H1 (cell line): ENCODE data around the gene BRCA2. TPM values are rescaled to one million over a fixed set of nuclear protein-coding genes. Genes with fewer than 3 reads are reported as not detected.
A peak's percentile ranks its signal among the peaks of the same experiment; 100 is the strongest.

Experiments
- CTCF ChIA-PET: fragments of 300-600 bp; sonication (Branson Sonifier 250); formaldehyde crosslinking; loops from one replicate; lab custom pipeline; 2021; ENCODE audit not compliant: partially characterized antibody; lab: Charles Lee
- POLR2A ChIA-PET: fragments of 300-600 bp; sonication (Branson Sonifier 250); formaldehyde crosslinking; loops from one replicate; lab custom pipeline; 2021; ENCODE audit warnings: inconsistent platforms; ENCODE audit not compliant: partially characterized antibody; lab: Charles Lee
- DNase-seq, 2 experiments: peaks; one replicate each; pipeline versions ENCODE4 v3.0.0 to v3.0.0-alpha.2; 2010 to 2022; ENCODE audit warnings: low spot score in 2 of 2, low read depth in 1 of 2, mixed read lengths in 1 of 2
- FAIRE-seq: peaks from 2 replicates; lab custom pipeline; 2011; peaks lifted over from hg19 to GRCh38; lab: Jason Lieb, UNC
- H2AFZ ChIP-seq: 2 replicates; pipeline ENCODE4 v1.8.1; 2012; ENCODE audit warnings: low read length, inconsistent platforms
- H2AK5ac ChIP-seq: 2 replicates; pipeline ENCODE4 v1.6.1; 2013; ENCODE audit warnings: low read depth, low read length
- H2BK120ac ChIP-seq: replicated peaks from 2 replicates; pipeline ENCODE3; 2013; ENCODE audit warnings: low read depth, low read length, inconsistent platforms
- H2BK12ac ChIP-seq: 2 replicates; pipeline ENCODE4 v1.6.1; 2013; ENCODE audit warnings: low read depth, low read length
- H2BK15ac ChIP-seq: 2 replicates; pipeline ENCODE4 v1.6.1; 2013; ENCODE audit warnings: low read length
- H2BK20ac ChIP-seq: 2 replicates; pipeline ENCODE4 v1.6.1; 2013; ENCODE audit warnings: low read length
- H2BK5ac ChIP-seq: 2 replicates; pipeline ENCODE4 v1.6.1; 2013; ENCODE audit warnings: low read depth, low read length
- H3K14ac ChIP-seq: 2 replicates; pipeline ENCODE4 v1.6.1; 2013; ENCODE audit warnings: inconsistent platforms; ENCODE audit not compliant: insufficient read length
- H3K18ac ChIP-seq: 2 replicates; pipeline ENCODE4 v1.6.1; 2013; ENCODE audit warnings: low read length; ENCODE audit errors: extremely low read depth
- H3K23ac ChIP-seq: 2 replicates; pipeline ENCODE4 v1.6.1; 2013; ENCODE audit warnings: inconsistent platforms; ENCODE audit not compliant: insufficient read length
- H3K23me2 ChIP-seq: 2 replicates; pipeline ENCODE4 v1.6.1; 2013; ENCODE audit warnings: low read depth, low read length
- H3K27ac ChIP-seq: 2 replicates; pipeline ENCODE4 v1.6.1; 2011; ENCODE audit warnings: low read depth, low read length, inconsistent platforms
- H3K27me3 ChIP-seq, 4 experiments: replicated peaks in 1 of 4; 1 replicate in 1 of 4; 2 replicates in 3 of 4; pipeline versions ENCODE4 v1.6.1 to v1.8.1; 2011 to 2013; ENCODE audit warnings: low read length in 3 of 4, mild to moderate bottlenecking in 3 of 4, inconsistent platforms in 2 of 4, mixed read lengths in 2 of 4, moderate library complexity in 1 of 4; ENCODE audit not compliant: control insufficient read depth in 3 of 4, insufficient read depth in 3 of 4; ENCODE audit errors: extremely low read depth in 1 of 4
- H3K36me3 ChIP-seq, 4 experiments: 2 replicates each; pipeline versions ENCODE4 v1.6.1 to v1.8.1; 2011 to 2013; ENCODE audit warnings: mild to moderate bottlenecking in 4 of 4, low read length in 3 of 4, moderate library complexity in 2 of 4, control low read depth in 1 of 4, inconsistent platforms in 1 of 4; ENCODE audit not compliant: insufficient read depth in 4 of 4, control insufficient read depth in 2 of 4
- H3K4ac ChIP-seq: replicated peaks from 2 replicates; pipeline ENCODE3; 2013; ENCODE audit warnings: low read length, low read depth, mixed read lengths, inconsistent platforms; ENCODE audit not compliant: insufficient read length
- H3K4me1 ChIP-seq, 4 experiments: replicated peaks in 1 of 4; 1 replicate in 1 of 4; 2 replicates in 3 of 4; pipeline versions ENCODE4 v1.6.1 to v1.8.1; 2011 to 2013; ENCODE audit warnings: low read length in 3 of 4, inconsistent platforms in 2 of 4, mixed read lengths in 1 of 4; ENCODE audit not compliant: insufficient read depth in 4 of 4, control insufficient read depth in 3 of 4
- H3K4me2 ChIP-seq, 2 experiments: 2 replicates each; pipeline versions ENCODE4 v1.6.1 to v1.8.1; 2011 to 2013; ENCODE audit warnings: low read depth in 2 of 2, low read length in 2 of 2, control low read depth in 1 of 2, inconsistent platforms in 1 of 2, mild to moderate bottlenecking in 1 of 2; ENCODE audit not compliant: insufficient read depth in 1 of 2
- H3K4me3 ChIP-seq, 4 experiments: fragments of 200-600, 300-600 bp in 1 of 4; sonication (generic), shearing (Covaris generic), sonication (Bioruptor Twin) in 1 of 4; 2 replicates each; pipeline versions ENCODE4 v1.5.1 to v1.8.1; 2011 to 2016; ENCODE audit warnings: low read length in 4 of 4, low read depth in 3 of 4, control low read depth in 2 of 4, inconsistent platforms in 2 of 4, mild to moderate bottlenecking in 2 of 4, mixed read lengths in 1 of 4, moderate library complexity in 1 of 4; ENCODE audit not compliant: insufficient read depth in 2 of 4; ENCODE audit errors: extremely low read depth in 1 of 4
- H3K56ac ChIP-seq: replicated peaks from 2 replicates; pipeline ENCODE3; 2013; ENCODE audit warnings: low read depth, mild to moderate bottlenecking, mixed read lengths, low read length, inconsistent platforms; ENCODE audit not compliant: insufficient read length
- H3K79me1 ChIP-seq: 2 replicates; pipeline ENCODE4 v1.6.1; 2013; ENCODE audit warnings: low read depth, low read length, control low read depth
- H3K79me2 ChIP-seq, 2 experiments: 2 replicates each; pipeline versions ENCODE4 v1.6.1 to v1.8.1; 2012 to 2013; ENCODE audit warnings: low read length in 2 of 2, mild to moderate bottlenecking in 2 of 2, inconsistent platforms in 1 of 2; ENCODE audit not compliant: insufficient read depth in 2 of 2, control insufficient read depth in 1 of 2
- H3K9ac ChIP-seq, 4 experiments: replicated peaks in 1 of 4; 1 replicate in 1 of 4; 2 replicates in 3 of 4; pipeline versions ENCODE4 v1.6.1 to v1.8.1; 2011 to 2013; ENCODE audit warnings: low read depth in 3 of 4, low read length in 3 of 4, control low read depth in 2 of 4, mild to moderate bottlenecking in 2 of 4, moderate library complexity in 2 of 4, inconsistent platforms in 1 of 4; ENCODE audit errors: extremely low read depth in 1 of 4
- H3K9me3 ChIP-seq, 2 experiments: 2 replicates each; pipeline versions ENCODE4 v1.6.1 to v1.8.1; 2012 to 2013; ENCODE audit warnings: mild to moderate bottlenecking in 2 of 2, moderate library complexity in 2 of 2, control low read depth in 1 of 2, inconsistent platforms in 1 of 2, low read depth in 1 of 2, low read length in 1 of 2, mixed read lengths in 1 of 2; ENCODE audit not compliant: insufficient read depth in 2 of 2
- H4K20me1 ChIP-seq, 2 experiments: replicated peaks in 1 of 2; 2 replicates each; pipeline versions ENCODE3 to v1.8.1; 2011 to 2013; ENCODE audit warnings: inconsistent platforms in 2 of 2, low read length in 2 of 2, mild to moderate bottlenecking in 1 of 2; ENCODE audit not compliant: insufficient read depth in 2 of 2, control insufficient read depth in 1 of 2
- H4K5ac ChIP-seq: 2 replicates; pipeline ENCODE4 v1.6.1; 2013; ENCODE audit warnings: low read length, low read depth, mixed read lengths, inconsistent platforms; ENCODE audit not compliant: insufficient read length
- H4K8ac ChIP-seq: 2 replicates; pipeline ENCODE4 v1.8.0; 2013; ENCODE audit warnings: mild to moderate bottlenecking, moderate library complexity, low read length, inconsistent platforms; ENCODE audit not compliant: insufficient read depth; ENCODE audit errors: extremely low read depth
- H4K91ac ChIP-seq: replicated peaks from 2 replicates; pipeline ENCODE3; 2013; ENCODE audit warnings: low read length, mixed read lengths, inconsistent platforms; ENCODE audit not compliant: insufficient read length
- CTCF ChIP-seq, 3 experiments: IDR thresholded peaks; 1 replicate in 2 of 3; 2 replicates in 1 of 3; pipeline versions ENCODE4 v1.5.1 to v1.6.1; 2011; ENCODE audit warnings: low read length in 3 of 3, mild to moderate bottlenecking in 3 of 3, inconsistent platforms in 2 of 3, low read depth in 1 of 3, moderate library complexity in 1 of 3; ENCODE audit not compliant: insufficient read depth in 1 of 3; ENCODE audit errors: control extremely low read depth in 1 of 3
- GABPA ChIP-seq: IDR thresholded peaks from 2 replicates; pipeline ENCODE4 v1.6.1; 2011; ENCODE audit warnings: mild to moderate bottlenecking, low read length, moderate library complexity, borderline replicate concordance; ENCODE audit not compliant: insufficient read depth
- GTF2F1 ChIP-seq: IDR thresholded peaks from 2 replicates; pipeline ENCODE4 v1.6.1; 2012; ENCODE audit warnings: low read depth, low read length, improper control_type of control experiment, borderline replicate concordance
- RAD21 ChIP-seq, 2 experiments: IDR thresholded peaks in 1 of 2; conservative IDR thresholded peaks in 1 of 2; 2 replicates each; pipeline ENCODE4 v1.6.1; 2011; ENCODE audit warnings: low read depth in 2 of 2, low read length in 2 of 2, improper control_type of control experiment in 1 of 2, inconsistent platforms in 1 of 2, mild to moderate bottlenecking in 1 of 2, moderate library complexity in 1 of 2
- WGBS, 2 experiments: shearing (Covaris generic) in 1 of 2; methylation state at CpG; one replicate each; pipeline versions ENCODE4 v1.1.6 to v1.1.7; 2013 to 2015; ENCODE audit warnings: low lambda C conversion rate in 2 of 2, mixed read lengths in 2 of 2, inconsistent platforms in 1 of 2, low coverage in 1 of 2, missing lambda C conversion rate in 1 of 2; ENCODE audit not compliant: insufficient replicate concordance in 2 of 2, insufficient coverage in 1 of 2, insufficient read length in 1 of 2; ENCODE audit errors: extremely low coverage in 1 of 2, missing lambda C conversion rate in 1 of 2; 5-methylcytosine and 5-hydroxymethylcytosine counted together
- polyA plus RNA-seq, 7 experiments: library from polyadenylated mRNA; depleted of rRNA in 3 of 7; stranded (reverse) in 5 of 7; unstranded in 2 of 7; fragments of >200 nt in 5 of 7; fragments of 200-250 nt in 2 of 7; gene quantifications; 1 replicate in 5 of 7; 2 replicates in 1 of 7; 4 replicates in 1 of 7; pipeline versions ENCODE4 v1.2.1 to v1.2.3, GENCODE V29; 2011 to 2013; ENCODE audit warnings: missing spikeins in 2 of 7, mixed read lengths in 2 of 7
- total RNA-seq: library from RNA; stranded (reverse); fragmentation: NEBNext Ultra II Directional; extraction: Animal tissue kit (Norgen Biotek cat#: 25700); gene quantifications from 2 replicates; pipeline ENCODE4 v1.2.1, GENCODE V29; 2021

The BRCA2 gene
- total and polyA plus RNA-seq, 2 of the 8 experiments (the other 6 are each of a cell fraction or from before 2014, with no cell fraction given) = 4.2 to 24.9 TPM

GRCh38 chr13:32310134-32310706 is 5.1 kb upstream of the BRCA2 start:
- 48% methylated on average over 12 of the region's 12 CpGs; no CpG with 5 or more reads in 1 of the 2 experiments for WGBS, 2 experiments
- TF ChIP-seq CTCF (IDR thresholded peaks at IDR 0.05; ENCODE audit: control extremely low read depth in 1 of 3, insufficient read depth in 1 of 3, low read depth in 1 of 3, low read length in 3 of 3) = peak in 2 of 3 experiments; percentile 59 to 75; a peak in 3 of 4 replicates
- TF ChIP-seq GABPA = no peak
- TF ChIP-seq RAD21 (IDR thresholded peaks at IDR 0.05 in 1 of 2, conservative IDR thresholded peaks at IDR 0.05 in 1 of 2; ENCODE audit: low read depth in 2 of 2, low read length in 2 of 2) = peak; percentile 67
- no peak for TF ChIP-seq GTF2F1
- H2AK5ac ChIP-seq = no peak overlapping the region
- no peak overlapping the region for H3K23ac ChIP-seq
- H2AFZ ChIP-seq = 0 out of 2 replicates have a peak overlapping the region, but pooled peaks have one; percentile 34
- no peak overlapping the region for H3K4ac ChIP-seq
- no peaks in the 10 kb centered on the region for H3K27me3 ChIP-seq
- peak; percentile 83 for FAIRE-seq
- no peak overlapping the region for H4K5ac ChIP-seq
- no peak overlapping the region for H3K27ac ChIP-seq
- no peak overlapping the region for H2BK20ac ChIP-seq
- ChIA-PET CTCF (interaction anchor here (1.4 to 2.6 kb wide), 3 partner anchors 10 to 146 kb away, joined by 3 to 13 read pairs (median 4); no protein-coding TSS in a partner anchor), POLR2A (no interaction called here)
- no peak overlapping the region for H3K9ac ChIP-seq
- no peak overlapping the region for H3K14ac ChIP-seq
- H4K20me1 ChIP-seq = no peaks in the 10 kb centered on the region
- H3K4me2 ChIP-seq = no peak overlapping the region
- no peak overlapping the region for H3K18ac ChIP-seq
- peak in 1 of 2 experiments; percentile 47 for DNase-seq
- no peaks in the 10 kb centered on the region for H3K79me1 ChIP-seq
- H2BK12ac ChIP-seq = no peak overlapping the region
- H3K4me3 ChIP-seq = no peak overlapping the region
- H3K36me3 ChIP-seq = no peaks in the 10 kb centered on the region
- H3K23me2 ChIP-seq = peaks cover 4% of the 10 kb centered on the region
- no peak overlapping the region for H4K8ac ChIP-seq
- no peak overlapping the region for H2BK5ac ChIP-seq
- no peaks in the 10 kb centered on the region for H3K79me2 ChIP-seq
- no peak overlapping the region for H3K56ac ChIP-seq
- peaks cover 0 to 5% (median under 1%) of the 10 kb centered on the region in 4 experiments; a peak in 5 of 7 replicates for H3K4me1 ChIP-seq
- no peak overlapping the region for H4K91ac ChIP-seq
- H3K9me3 ChIP-seq = no peaks in the 10 kb centered on the region
- no peak overlapping the region for H2BK120ac ChIP-seq
- no peak overlapping the region for H2BK15ac ChIP-seq
